Activated naive CD8-positive, alpha-beta T cell treated with anti-CD3 and anti-CD28 coated beads, Interleukin-2, amount 50 U/mL, for 24 hours (primary cell): ENCODE data around the gene DKK2.

Experiments used
- ATAC-seq: fragments of 150-1000 bp; cut with Tn5 transposase; one replicate; pipeline ENCODE4 v1.10.0; 2021
- DNase-seq: peaks from one replicate; pipeline ENCODE4 v3.0.0; 2021
- H3K27ac Mint-ChIP-seq: one replicate; pipeline ENCODE4 v1.8.0; 2021; ENCODE audit warnings: mild to moderate bottlenecking, mixed read lengths
- H3K27me3 Mint-ChIP-seq: one replicate; pipeline ENCODE4 v1.8.0; 2021; ENCODE audit warnings: mixed read lengths
- H3K36me3 Mint-ChIP-seq: one replicate; pipeline ENCODE4 v1.8.0; 2021; ENCODE audit warnings: low read depth, mixed read lengths
- H3K4me1 Mint-ChIP-seq: one replicate; pipeline ENCODE4 v1.8.0; 2021; ENCODE audit warnings: mixed read lengths
- H3K4me3 Mint-ChIP-seq: one replicate; pipeline ENCODE4 v1.8.0; 2021; ENCODE audit warnings: mild to moderate bottlenecking, moderate library complexity, mixed read lengths
- H3K9me3 Mint-ChIP-seq: one replicate; pipeline ENCODE4 v1.8.0; 2021; ENCODE audit warnings: mixed read lengths

The DKK2 gene

GRCh38 chr4:106986486-106986885 is 49.6 kb downstream of the DKK2 start:
- no peaks in the 10 kb centered on the region for H3K9me3 Mint-ChIP-seq
- H3K27me3 Mint-ChIP-seq = no peaks in the 10 kb centered on the region
- H3K27ac Mint-ChIP-seq = no peak overlapping the region
- H3K36me3 Mint-ChIP-seq = no peaks in the 10 kb centered on the region
- DNase-seq (no peak), ATAC-seq (no peak)
- no peaks in the 10 kb centered on the region for H3K4me1 Mint-ChIP-seq
- no peak overlapping the region for H3K4me3 Mint-ChIP-seq

GRCh38 chr4:106985830-106986229 is 50.3 kb downstream of the DKK2 start:
- Mint-ChIP-seq H3K4me1 (no peaks in the 10 kb centered on the region), H3K4me3 (no peak overlapping the region), H3K9me3 (no peaks in the 10 kb centered on the region), H3K27ac (no peak overlapping the region), H3K27me3 (no peaks in the 10 kb centered on the region), H3K36me3 (no peaks in the 10 kb centered on the region)
- DNase-seq = no peak
- no peak for ATAC-seq

GRCh38 chr4:106982711-106983211 is 53.4 kb downstream of the DKK2 start:
- no peaks in the 10 kb centered on the region for H3K9me3 Mint-ChIP-seq
- ATAC-seq = no peak
- H3K36me3 Mint-ChIP-seq = no peaks in the 10 kb centered on the region
- DNase-seq = no peak
- H3K4me3 Mint-ChIP-seq = no peak overlapping the region
- no peaks in the 10 kb centered on the region for H3K27me3 Mint-ChIP-seq
- H3K27ac Mint-ChIP-seq = no peak overlapping the region
- H3K4me1 Mint-ChIP-seq = no peaks in the 10 kb centered on the region

GRCh38 chr4:106981431-106981830 is 54.7 kb downstream of the DKK2 start:
- DNase-seq (no peak), ATAC-seq (no peak)
- Mint-ChIP-seq H3K36me3 (no peaks in the 10 kb centered on the region), H3K4me3 (no peak overlapping the region), H3K27ac (no peak overlapping the region), H3K9me3 (no peaks in the 10 kb centered on the region), H3K4me1 (no peaks in the 10 kb centered on the region), H3K27me3 (no peaks in the 10 kb centered on the region)

GRCh38 chr4:106979476-106979875 is 56.6 kb downstream of the DKK2 start:
- Mint-ChIP-seq H3K4me3 (no peak overlapping the region), H3K9me3 (no peaks in the 10 kb centered on the region), H3K36me3 (no peaks in the 10 kb centered on the region), H3K4me1 (no peaks in the 10 kb centered on the region), H3K27ac (no peak overlapping the region), H3K27me3 (no peaks in the 10 kb centered on the region)
- DNase-seq (no peak), ATAC-seq (no peak)

GRCh38 chr4:106978046-106978774 is 57.9 kb downstream of the DKK2 start:
- DNase-seq (no peak), ATAC-seq (no peak)
- Mint-ChIP-seq H3K4me1 (no peaks in the 10 kb centered on the region), H3K27me3 (no peaks in the 10 kb centered on the region), H3K9me3 (peaks cover 4% of the 10 kb centered on the region), H3K36me3 (no peaks in the 10 kb centered on the region), H3K27ac (no peak overlapping the region), H3K4me3 (no peak overlapping the region)

- Mint-ChIP-seq H3K36me3 (no peaks in the 10 kb centered on the region), H3K4me1 (no peaks in the 10 kb centered on the region), H3K4me3 (no peak overlapping the region), H3K27ac (no peak overlapping the region), H3K9me3 (peaks cover 10% of the 10 kb centered on the region), H3K27me3 (no peaks in the 10 kb centered on the region)
- ATAC-seq = no peak
- DNase-seq = no peak
These were observed 64.5 kb downstream of the DKK2 start for GRCh38 chr4:106971636-106972035.

GRCh38 chr4:106967892-106968291 is 68.2 kb downstream of the DKK2 start:
- no peak overlapping the region for H3K4me3 Mint-ChIP-seq
- ATAC-seq (no peak), DNase-seq (no peak)
- H3K27me3 Mint-ChIP-seq = no peaks in the 10 kb centered on the region
- H3K4me1 Mint-ChIP-seq = no peaks in the 10 kb centered on the region
- H3K36me3 Mint-ChIP-seq = no peaks in the 10 kb centered on the region
- H3K9me3 Mint-ChIP-seq = peaks cover 8% of the 10 kb centered on the region
- no peak overlapping the region for H3K27ac Mint-ChIP-seq

GRCh38 chr4:106953036-106953705 is 82.9 kb downstream of the DKK2 start:
- no peaks in the 10 kb centered on the region for H3K4me1 Mint-ChIP-seq
- H3K27ac Mint-ChIP-seq = no peak overlapping the region
- H3K4me3 Mint-ChIP-seq = no peak overlapping the region
- H3K36me3 Mint-ChIP-seq = no peaks in the 10 kb centered on the region
- ATAC-seq = no peak
- peaks cover 8% of the 10 kb centered on the region for H3K9me3 Mint-ChIP-seq
- H3K27me3 Mint-ChIP-seq = no peaks in the 10 kb centered on the region
- DNase-seq = no peak

- DNase-seq = no peak
- H3K4me3 Mint-ChIP-seq = no peak overlapping the region
- H3K36me3 Mint-ChIP-seq = no peaks in the 10 kb centered on the region
- peaks cover 8% of the 10 kb centered on the region for H3K9me3 Mint-ChIP-seq
- H3K27me3 Mint-ChIP-seq = no peaks in the 10 kb centered on the region
- H3K4me1 Mint-ChIP-seq = no peaks in the 10 kb centered on the region
- no peak overlapping the region for H3K27ac Mint-ChIP-seq
- no peak for ATAC-seq
These were observed 84.2 kb downstream of the DKK2 start for GRCh38 chr4:106951891-106952290.

- no peaks in the 10 kb centered on the region for H3K36me3 Mint-ChIP-seq
- no peak for ATAC-seq
- no peak overlapping the region for H3K4me3 Mint-ChIP-seq
- no peaks in the 10 kb centered on the region for H3K9me3 Mint-ChIP-seq
- no peaks in the 10 kb centered on the region for H3K4me1 Mint-ChIP-seq
- no peak for DNase-seq
- no peak overlapping the region for H3K27ac Mint-ChIP-seq
- no peaks in the 10 kb centered on the region for H3K27me3 Mint-ChIP-seq
These were observed 94.3 kb downstream of the DKK2 start for GRCh38 chr4:106941841-106942240.

GRCh38 chr4:106930522-106930921 is 105.6 kb downstream of the DKK2 start:
- Mint-ChIP-seq H3K9me3 (no peaks in the 10 kb centered on the region), H3K4me3 (no peak overlapping the region), H3K36me3 (no peaks in the 10 kb centered on the region), H3K27ac (no peak overlapping the region), H3K4me1 (no peaks in the 10 kb centered on the region), H3K27me3 (no peaks in the 10 kb centered on the region)
- ATAC-seq = no peak
- DNase-seq = no peak

- Mint-ChIP-seq H3K36me3 (no peaks in the 10 kb centered on the region), H3K4me1 (no peaks in the 10 kb centered on the region), H3K27me3 (no peaks in the 10 kb centered on the region), H3K4me3 (no peak overlapping the region), H3K27ac (no peak overlapping the region), H3K9me3 (no peaks in the 10 kb centered on the region)
- no peak for ATAC-seq
- no peak for DNase-seq
These were observed 106.9 kb downstream of the DKK2 start for GRCh38 chr4:106929248-106929647.

GRCh38 chr4:106914223-106914622 is 121.9 kb downstream of the DKK2 start:
- H3K27me3 Mint-ChIP-seq = no peaks in the 10 kb centered on the region
- H3K9me3 Mint-ChIP-seq = no peaks in the 10 kb centered on the region
- no peak for ATAC-seq
- no peak for DNase-seq
- no peak overlapping the region for H3K4me3 Mint-ChIP-seq
- H3K36me3 Mint-ChIP-seq = no peaks in the 10 kb centered on the region
- no peaks in the 10 kb centered on the region for H3K4me1 Mint-ChIP-seq
- no peak overlapping the region for H3K27ac Mint-ChIP-seq

GRCh38 chr4:106909486-106910188 is 126.5 kb downstream of the DKK2 start:
- no peak for ATAC-seq
- Mint-ChIP-seq H3K27ac (no peak overlapping the region), H3K4me1 (no peaks in the 10 kb centered on the region), H3K36me3 (no peaks in the 10 kb centered on the region), H3K4me3 (no peak overlapping the region), H3K9me3 (peaks cover 3% of the 10 kb centered on the region), H3K27me3 (no peaks in the 10 kb centered on the region)
- DNase-seq = no peak
